SH-SY5Y (cell line): ENCODE results near the gene MYZAP.

Source experiments
- GATA2 ChIP-seq: IDR thresholded peaks from 2 replicates; pipeline ENCODE4 v1.6.1; 2011; ENCODE audit warnings: mild to moderate bottlenecking, low read depth, low read length
- GATA3 ChIP-seq: IDR thresholded peaks from 2 replicates; pipeline ENCODE4 v1.6.1; 2011; ENCODE audit warnings: low read depth, mild to moderate bottlenecking, low read length, moderate library complexity

DNA sequence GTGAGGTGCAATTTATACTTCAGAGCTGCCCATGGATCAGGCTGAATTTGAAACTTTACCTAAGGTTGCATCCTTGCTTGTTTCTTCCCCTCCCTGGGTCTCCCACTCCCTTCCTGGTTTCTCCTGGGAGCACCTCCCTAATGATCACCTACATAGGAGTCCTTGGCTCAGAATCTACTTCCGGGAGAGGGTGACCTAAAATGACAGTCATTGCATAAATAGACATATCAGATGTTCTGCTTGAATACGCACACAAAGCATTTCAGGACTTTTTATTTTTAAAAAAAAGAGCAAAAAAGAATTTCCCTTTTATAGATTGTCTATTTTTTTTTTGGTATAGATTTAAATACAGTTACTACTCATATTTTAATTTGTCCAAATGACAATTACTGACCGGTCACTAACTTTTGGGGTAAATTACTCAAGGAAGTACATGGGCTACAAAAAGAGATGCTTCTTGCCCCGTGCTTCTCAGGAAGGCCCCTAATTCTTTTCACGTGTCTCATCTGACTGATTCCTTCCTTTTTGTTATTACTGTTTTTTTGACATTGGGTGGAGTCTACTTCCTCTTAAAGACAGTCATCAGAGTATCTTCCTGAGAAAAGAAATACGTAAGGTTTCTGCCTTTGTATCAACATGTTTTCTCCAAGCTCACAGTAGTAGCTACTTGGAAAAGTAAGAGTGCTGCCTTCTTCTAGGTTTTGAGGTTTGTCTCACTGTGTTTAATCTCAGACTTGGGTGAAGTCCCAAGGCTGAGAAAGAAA lies 4.9 kb upstream of the MYZAP start:
- no peak for TF ChIP-seq GATA3
- no peak for TF ChIP-seq GATA2
